ENCODE results near the gene ARHGAP44. TPM values are rescaled to one million over a fixed set of nuclear protein-coding genes. Genes with fewer than 3 reads are reported as not detected.
A peak's percentile ranks its signal among the peaks of the same experiment; 100 is the strongest.

ARHGAP44 gene
- polyA plus RNA-seq, 4 donors = 2.3 to 12.3 (median 6.9) TPM

- Histone ChIP-seq H3K27me3 (ENCODE audit: control insufficient read depth in 3 of 3, insufficient read depth in 3 of 3, low read length in 3 of 3) (no peaks in the 10 kb centered on the region), H3K9me3 (ENCODE audit: control insufficient read depth in 2 of 2, insufficient read depth in 1 of 2, low read depth in 1 of 2, low read length in 1 of 2) (no peaks in the 10 kb centered on the region), H3K27ac (ENCODE audit: low read depth in 1 of 3, low read length in 2 of 3) (no peak overlapping the region), H3K4me1 (ENCODE audit: control insufficient read depth in 3 of 3, insufficient read depth in 2 of 3, low read depth in 1 of 3, low read length in 2 of 3) (no peaks in the 10 kb centered on the region), H3K36me3 (ENCODE audit: control insufficient read depth in 3 of 3, insufficient read depth in 2 of 3, low read depth in 1 of 3, low read length in 3 of 3) (peaks cover 31 to 83% (median 66%) of the 10 kb centered on the region in 3 donors), H3K4me3 (ENCODE audit: low read depth in 1 of 3, low read length in 3 of 3) (no peak overlapping the region)
- 95 to 96% (median 95%) methylated on average over 10 of the region's 10 CpGs for WGBS, 3 donors
- DNase-seq (no peak), FAIRE-seq (no peak)
These were observed 207.1 kb downstream of the ARHGAP44 start for GRCh38 chr17:12996357-12996756.

DNA sequence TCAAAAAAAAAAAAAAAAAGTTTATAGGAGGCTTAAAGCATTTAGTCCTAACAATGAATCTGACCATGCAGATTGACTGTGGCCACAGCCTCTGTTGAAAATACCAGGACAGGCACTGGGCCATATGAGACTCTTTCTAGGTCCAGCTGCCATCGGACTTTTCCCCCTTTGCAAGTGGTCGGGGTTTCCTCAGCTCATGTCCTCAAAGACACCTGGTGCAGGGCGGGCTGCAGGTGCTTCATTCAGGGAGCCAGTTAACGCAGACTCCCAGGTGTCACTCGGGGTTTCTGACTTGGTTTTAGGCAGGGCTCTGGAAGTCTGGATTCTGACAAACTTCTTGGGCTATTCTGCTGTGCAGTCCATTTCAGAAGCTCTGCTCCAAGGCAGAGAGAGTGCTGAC, 207.6 kb downstream of the ARHGAP44 start:
- H3K27ac ChIP-seq (ENCODE audit: low read depth in 1 of 3, low read length in 2 of 3) = no peak overlapping the region
- no peak overlapping the region for H3K4me3 ChIP-seq (ENCODE audit: low read depth in 1 of 3, low read length in 3 of 3)
- WGBS, 3 donors = 73 to 86% (median 85%) methylated on average over 5 of the region's 5 CpGs
- H3K36me3 ChIP-seq (ENCODE audit: control insufficient read depth in 3 of 3, insufficient read depth in 2 of 3, low read depth in 1 of 3, low read length in 3 of 3) = peaks cover 32 to 79% (median 65%) of the 10 kb centered on the region in 3 donors
- DNase-seq (no peak), FAIRE-seq (no peak)
- no peaks in the 10 kb centered on the region for H3K27me3 ChIP-seq (ENCODE audit: control insufficient read depth in 3 of 3, insufficient read depth in 3 of 3, low read length in 3 of 3)
- H3K4me1 ChIP-seq (ENCODE audit: control insufficient read depth in 3 of 3, insufficient read depth in 2 of 3, low read depth in 1 of 3, low read length in 2 of 3) = no peaks in the 10 kb centered on the region
- no peaks in the 10 kb centered on the region for H3K9me3 ChIP-seq (ENCODE audit: control insufficient read depth in 2 of 2, insufficient read depth in 1 of 2, low read depth in 1 of 2, low read length in 1 of 2)

GRCh38 chr17:12998461-12998860, 209.2 kb downstream of the ARHGAP44 start:
- Histone ChIP-seq H3K4me1 (ENCODE audit: control insufficient read depth in 3 of 3, insufficient read depth in 2 of 3, low read depth in 1 of 3, low read length in 2 of 3) (no peaks in the 10 kb centered on the region), H3K27me3 (ENCODE audit: control insufficient read depth in 3 of 3, insufficient read depth in 3 of 3, low read length in 3 of 3) (no peaks in the 10 kb centered on the region), H3K9me3 (ENCODE audit: control insufficient read depth in 2 of 2, insufficient read depth in 1 of 2, low read depth in 1 of 2, low read length in 1 of 2) (no peaks in the 10 kb centered on the region), H3K36me3 (ENCODE audit: control insufficient read depth in 3 of 3, insufficient read depth in 2 of 3, low read depth in 1 of 3, low read length in 3 of 3) (peaks cover 31 to 79% (median 59%) of the 10 kb centered on the region in 3 donors), H3K4me3 (ENCODE audit: low read depth in 1 of 3, low read length in 3 of 3) (no peak overlapping the region), H3K27ac (ENCODE audit: low read depth in 1 of 3, low read length in 2 of 3) (no peak overlapping the region)
- FAIRE-seq = no peak
- WGBS, 3 donors = 90 to 95% (median 91%) methylated on average over 8 of the region's 8 CpGs
- no peak for DNase-seq

DNA sequence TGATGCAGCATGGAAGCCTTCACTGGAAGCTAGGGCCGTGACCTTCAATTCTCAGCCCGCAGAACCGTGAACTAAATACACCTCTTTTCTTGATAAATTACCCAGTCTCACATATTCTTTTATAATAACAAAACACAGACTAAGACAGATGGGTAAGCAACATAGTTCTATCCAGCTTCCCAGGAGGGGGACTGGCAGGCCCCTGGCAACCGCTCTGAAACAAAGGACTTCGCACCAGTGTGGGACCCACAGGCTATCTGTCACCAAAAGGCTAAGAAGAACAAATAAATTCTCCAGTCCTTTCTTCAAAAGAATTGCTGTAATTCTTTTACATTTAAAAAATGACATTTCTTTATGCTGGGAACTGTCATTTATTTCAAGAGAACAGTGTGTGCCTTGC, 209.6 kb downstream of the ARHGAP44 start:
- 92 to 95% (median 94%) methylated on average over 5 of the region's 5 CpGs for whole genome bisulfite sequencing, 3 donors
- H3K4me1 ChIP-seq (ENCODE audit: control insufficient read depth in 3 of 3, insufficient read depth in 2 of 3, low read depth in 1 of 3, low read length in 2 of 3) = no peaks in the 10 kb centered on the region
- FAIRE-seq = no peak
- H3K9me3 ChIP-seq (ENCODE audit: control insufficient read depth in 2 of 2, insufficient read depth in 1 of 2, low read depth in 1 of 2, low read length in 1 of 2) = no peaks in the 10 kb centered on the region
- H3K27me3 ChIP-seq (ENCODE audit: control insufficient read depth in 3 of 3, insufficient read depth in 3 of 3, low read length in 3 of 3) = no peaks in the 10 kb centered on the region
- H3K27ac ChIP-seq (ENCODE audit: low read depth in 1 of 3, low read length in 2 of 3) = no peak overlapping the region
- peaks cover 31 to 79% (median 54%) of the 10 kb centered on the region in 3 donors for H3K36me3 ChIP-seq (ENCODE audit: control insufficient read depth in 3 of 3, insufficient read depth in 2 of 3, low read depth in 1 of 3, low read length in 3 of 3)
- H3K4me3 ChIP-seq (ENCODE audit: low read depth in 1 of 3, low read length in 3 of 3) = no peak overlapping the region
- no peak for DNase-seq

DNA sequence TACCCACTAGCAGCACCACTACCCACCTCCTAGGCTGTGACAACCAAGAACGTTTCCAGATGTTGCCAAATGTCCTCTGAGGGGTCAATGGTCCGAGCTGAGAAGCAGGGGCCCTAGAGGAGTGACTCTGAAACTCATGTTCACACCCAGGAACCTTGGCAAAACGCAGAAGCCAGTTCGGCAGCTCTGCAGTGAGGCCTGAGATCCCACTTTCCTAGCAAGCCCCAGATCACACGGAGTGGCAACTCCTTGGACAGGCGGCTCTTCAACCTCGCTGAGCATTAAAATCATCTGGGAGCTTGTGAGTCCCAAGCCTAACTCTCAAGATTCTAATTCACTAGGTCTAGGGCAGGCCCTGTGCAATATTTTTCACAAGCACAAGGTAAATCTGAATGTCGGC, 211.3 kb downstream of the ARHGAP44 start:
- no peaks in the 10 kb centered on the region for H3K9me3 ChIP-seq (ENCODE audit: control insufficient read depth in 2 of 2, insufficient read depth in 1 of 2, low read depth in 1 of 2, low read length in 1 of 2)

DNA sequence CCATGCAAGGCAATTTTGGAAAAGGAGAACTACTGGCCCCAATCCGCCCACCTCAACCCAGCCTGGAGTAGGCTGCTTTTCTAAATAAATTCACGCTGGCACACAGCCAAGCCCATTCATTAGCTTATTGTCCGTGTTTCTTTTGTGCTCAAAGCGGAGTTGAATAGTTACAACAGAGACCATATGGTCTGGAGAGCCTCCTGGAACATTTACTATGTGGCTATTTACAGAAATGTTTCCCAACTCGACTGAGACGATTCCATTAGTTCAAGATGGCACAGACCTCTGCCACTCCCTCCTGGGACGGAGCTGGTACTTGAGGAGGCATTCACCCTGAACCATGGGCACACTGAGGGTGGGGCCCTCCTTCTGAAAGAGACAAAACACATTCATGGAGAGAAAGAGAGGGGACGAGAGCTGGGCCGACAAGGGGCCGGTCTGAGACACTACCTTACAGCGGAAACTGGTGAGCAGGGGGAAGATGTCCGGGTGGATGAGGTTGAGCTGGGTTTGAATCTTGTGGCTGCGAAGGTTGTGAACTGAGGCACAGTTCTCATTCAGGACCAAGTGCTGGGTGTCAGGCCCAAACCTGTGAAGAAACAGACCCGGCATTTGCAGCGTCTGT, 212.8 kb downstream of the ARHGAP44 start:
- H3K27me3 ChIP-seq (ENCODE audit: control insufficient read depth in 3 of 3, insufficient read depth in 3 of 3, low read length in 3 of 3) = no peaks in the 10 kb centered on the region
- no peaks in the 10 kb centered on the region for H3K9me3 ChIP-seq (ENCODE audit: control insufficient read depth in 2 of 2, insufficient read depth in 1 of 2, low read depth in 1 of 2, low read length in 1 of 2)
- 76 to 82% (median 78%) methylated on average over 15 of the region's 15 CpGs for WGBS, 3 donors
- H3K27ac ChIP-seq (ENCODE audit: low read depth in 1 of 3, low read length in 2 of 3) = no peak overlapping the region
- H3K36me3 ChIP-seq (ENCODE audit: control insufficient read depth in 3 of 3, insufficient read depth in 2 of 3, low read depth in 1 of 3, low read length in 3 of 3) = peaks cover 18 to 69% (median 35%) of the 10 kb centered on the region in 3 donors
- H3K4me1 ChIP-seq (ENCODE audit: control insufficient read depth in 3 of 3, insufficient read depth in 2 of 3, low read depth in 1 of 3, low read length in 2 of 3) = no peaks in the 10 kb centered on the region
- DNase-seq (no peak), FAIRE-seq (no peak)
- H3K4me3 ChIP-seq (ENCODE audit: low read depth in 1 of 3, low read length in 3 of 3) = no peak overlapping the region

More for the DNA sequence above, 211.3 kb downstream of the ARHGAP44 start:
- no peaks in the 10 kb centered on the region for H3K27me3 ChIP-seq (ENCODE audit: control insufficient read depth in 3 of 3, insufficient read depth in 3 of 3, low read length in 3 of 3)
- DNase-seq (no peak), FAIRE-seq (no peak)
- H3K4me1 ChIP-seq (ENCODE audit: control insufficient read depth in 3 of 3, insufficient read depth in 2 of 3, low read depth in 1 of 3, low read length in 2 of 3) = no peaks in the 10 kb centered on the region
- 84 to 90% (median 87%) methylated on average over 8 of the region's 8 CpGs for WGBS, 3 donors
- no peak overlapping the region for H3K4me3 ChIP-seq (ENCODE audit: low read depth in 1 of 3, low read length in 3 of 3)
- no peak overlapping the region for H3K27ac ChIP-seq (ENCODE audit: low read depth in 1 of 3, low read length in 2 of 3)
- peaks cover 25 to 73% (median 47%) of the 10 kb centered on the region in 3 donors for H3K36me3 ChIP-seq (ENCODE audit: control insufficient read depth in 3 of 3, insufficient read depth in 2 of 3, low read depth in 1 of 3, low read length in 3 of 3)

DNA sequence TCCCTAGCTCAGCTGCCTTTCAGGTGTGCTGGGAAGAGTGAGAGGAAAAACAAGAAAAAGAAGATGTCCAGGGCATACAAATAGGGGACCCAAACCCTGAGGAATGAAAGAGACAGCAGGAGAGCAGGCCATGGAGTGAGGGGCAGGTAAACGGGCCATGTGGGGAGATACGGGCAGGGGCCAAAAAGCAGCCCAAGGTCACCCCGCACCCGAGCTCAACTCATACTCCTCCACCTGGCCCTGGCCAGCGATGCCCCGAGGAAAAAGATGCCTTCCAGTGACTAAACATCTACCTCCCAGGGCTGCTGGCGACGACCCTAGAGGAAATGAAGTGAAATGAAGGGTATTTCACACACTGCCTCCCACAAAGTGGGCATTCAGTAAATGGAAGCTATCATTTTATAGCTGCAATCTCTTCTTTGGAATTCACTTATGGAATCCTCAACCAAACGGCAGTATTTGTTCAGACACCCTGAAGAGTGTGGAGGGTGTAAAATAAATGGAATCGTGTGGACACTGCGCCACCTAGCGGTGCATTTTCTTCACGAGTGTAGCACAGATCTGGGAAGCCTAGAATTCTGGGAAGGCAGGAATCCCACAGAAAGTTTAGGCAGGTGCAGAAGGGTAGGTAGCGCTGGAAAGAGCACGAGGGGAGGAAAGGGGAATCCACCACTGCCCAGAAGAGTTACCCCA, 213.6 kb downstream of the ARHGAP44 start:
- no peak for FAIRE-seq
- H3K9me3 ChIP-seq (ENCODE audit: control insufficient read depth in 2 of 2, insufficient read depth in 1 of 2, low read depth in 1 of 2, low read length in 1 of 2) = no peaks in the 10 kb centered on the region

GRCh38 chr17:13003454-13003851, 214.2 kb downstream of the ARHGAP44 start:
- FAIRE-seq (no peak), DNase-seq (no peak)
- 78 to 84% (median 79%) methylated on average over 9 of the region's 9 CpGs for WGBS, 3 donors
- Histone ChIP-seq H3K9me3 (ENCODE audit: control insufficient read depth in 2 of 2, insufficient read depth in 1 of 2, low read depth in 1 of 2, low read length in 1 of 2) (no peaks in the 10 kb centered on the region), H3K27me3 (ENCODE audit: control insufficient read depth in 3 of 3, insufficient read depth in 3 of 3, low read length in 3 of 3) (no peaks in the 10 kb centered on the region), H3K4me3 (ENCODE audit: low read depth in 1 of 3, low read length in 3 of 3) (no peak overlapping the region), H3K27ac (ENCODE audit: low read depth in 1 of 3, low read length in 2 of 3) (no peak overlapping the region), H3K4me1 (ENCODE audit: control insufficient read depth in 3 of 3, insufficient read depth in 2 of 3, low read depth in 1 of 3, low read length in 2 of 3) (no peaks in the 10 kb centered on the region), H3K36me3 (ENCODE audit: control insufficient read depth in 3 of 3, insufficient read depth in 2 of 3, low read depth in 1 of 3, low read length in 3 of 3) (peaks cover 24 to 74% (median 29%) of the 10 kb centered on the region in 3 donors)

More for the DNA sequence above, 213.6 kb downstream of the ARHGAP44 start:
- WGBS, 3 donors = 49 to 53% (median 50%) methylated on average over 15 of the region's 15 CpGs
- Histone ChIP-seq H3K4me3 (ENCODE audit: low read depth in 1 of 3, low read length in 3 of 3) (no peak overlapping the region), H3K27ac (ENCODE audit: low read depth in 1 of 3, low read length in 2 of 3) (no peak overlapping the region), H3K36me3 (ENCODE audit: control insufficient read depth in 3 of 3, insufficient read depth in 2 of 3, low read depth in 1 of 3, low read length in 3 of 3) (peaks cover 22 to 71% (median 31%) of the 10 kb centered on the region in 3 donors), H3K4me1 (ENCODE audit: control insufficient read depth in 3 of 3, insufficient read depth in 2 of 3, low read depth in 1 of 3, low read length in 2 of 3) (no peaks in the 10 kb centered on the region), H3K27me3 (ENCODE audit: control insufficient read depth in 3 of 3, insufficient read depth in 3 of 3, low read length in 3 of 3) (no peaks in the 10 kb centered on the region)
- DNase-seq = peak; percentile 73 to 78
